OCI-LY7 (cell line): ENCODE measurements around the gene HMOX2. TPM values are rescaled to one million over a fixed set of nuclear protein-coding genes. Genes with fewer than 3 reads are reported as not detected.

ENCODE experiments used
- BruUV-seq: library from RNA; stranded (reverse); fragments of 400-500 nt; replicated peaks from 2 replicates; lab custom pipeline; 2021; lab: Mats Ljungman, UMichigan
- CTCF ChIA-PET: fragments of 300-600 bp; sonication (Branson Sonifier 250); formaldehyde crosslinking; loops from one replicate; lab custom pipeline; 2022; ENCODE audit warnings: antibody characterized with exemption; ENCODE audit not compliant: unreplicated experiment; lab: Charles Lee
- POLR2A ChIA-PET: fragments of 300-600 bp; sonication (Branson Sonifier 250); formaldehyde crosslinking; loops from one replicate; lab custom pipeline; 2022; ENCODE audit warnings: antibody characterized with exemption; lab: Charles Lee
- DNase-seq: peaks from one replicate; pipeline ENCODE4 v3.0.0-alpha.2; 2015; ENCODE audit warnings: low spot score
- H2AFZ ChIP-seq: fragments of 200-600 bp; sonication (generic), shearing (Covaris generic); 2 replicates; pipeline ENCODE4 v1.6.1; 2014; ENCODE audit warnings: mild to moderate bottlenecking, antibody characterized with exemption, low read length, moderate library complexity
- H3K27ac ChIP-seq: fragments of 200-600 bp; sonication (generic); 2 replicates; pipeline ENCODE4 v1.5.1; 2014; ENCODE audit warnings: mixed run types, low read depth, mild to moderate bottlenecking, moderate library complexity, low read length, inconsistent platforms; ENCODE audit not compliant: poor library complexity, severe bottlenecking
- H3K36me3 ChIP-seq: fragments of 200-600 bp; sonication (generic); 2 replicates; pipeline ENCODE4 v1.6.1; 2014; ENCODE audit warnings: mild to moderate bottlenecking, antibody characterized with exemption, low read length, moderate library complexity, mixed read lengths; ENCODE audit not compliant: insufficient read depth
- H3K4me1 ChIP-seq: fragments of 200-600 bp; sonication (generic); 2 replicates; pipeline ENCODE4 v1.5.1; 2014; ENCODE audit warnings: mild to moderate bottlenecking, low read length; ENCODE audit not compliant: insufficient read depth, poor library complexity, severe bottlenecking
- H3K4me2 ChIP-seq: fragments of 200-600 bp; sonication (generic); 2 replicates; pipeline ENCODE4 v1.6.1; 2014; ENCODE audit warnings: mild to moderate bottlenecking, low read length
- H3K4me3 ChIP-seq: fragments of 200-600 bp; sonication (generic); 2 replicates; pipeline ENCODE4 v1.5.1; 2014; ENCODE audit warnings: mild to moderate bottlenecking, low read depth, low read length; ENCODE audit not compliant: poor library complexity, severe bottlenecking
- H3K79me2 ChIP-seq: fragments of 200-600 bp; sonication (generic); 2 replicates; pipeline ENCODE4 v1.6.1; 2016; ENCODE audit warnings: low read depth, mild to moderate bottlenecking, low read length, moderate library complexity, mixed read lengths; ENCODE audit not compliant: insufficient read depth
- H3K9me2 ChIP-seq: fragments of 200-600 bp; sonication (generic); 2 replicates; pipeline ENCODE4 v1.6.1; 2016; ENCODE audit warnings: mild to moderate bottlenecking, low read length, mixed read lengths; ENCODE audit not compliant: insufficient read depth
- H3K9me3 ChIP-seq: fragments of 200-600 bp; sonication (generic); 2 replicates; pipeline ENCODE4 v1.6.1; 2014; ENCODE audit warnings: mild to moderate bottlenecking, mixed run types, low read length, mixed read lengths
- H4K20me1 ChIP-seq: fragments of 200-600 bp; sonication (generic); 2 replicates; pipeline ENCODE4 v1.6.1; 2014; ENCODE audit warnings: mild to moderate bottlenecking, antibody characterized with exemption, low read length, moderate library complexity, mixed read lengths; ENCODE audit not compliant: insufficient read depth
- CTCF ChIP-seq: fragments of 200-600 bp; sonication (generic); conservative IDR thresholded peaks from 2 replicates; pipeline ENCODE4 v1.5.1; 2014; ENCODE audit warnings: mild to moderate bottlenecking, antibody characterized with exemption, low read length, moderate library complexity, mixed read lengths
- EZH2phosphoT487 ChIP-seq: fragments of 200-600 bp; sonication (generic); IDR thresholded peaks from 2 replicates; pipeline ENCODE4 v1.6.1; 2018; ENCODE audit warnings: low read depth, borderline replicate concordance, mild to moderate bottlenecking, mixed run types, antibody characterized with exemption, low read length, moderate library complexity, mixed read lengths
- intact Hi-C: fragments of 100-400 bp; cut with micrococcal nuclease; formaldehyde crosslinking; loops from one replicate; pipeline ENCODE4 v1.10.0; 2022; ENCODE audit not compliant: unreplicated experiment
- total RNA-seq, 2 experiments: library from RNA; depleted of rRNA in 1 of 2; stranded (reverse); fragments of >200 nt in 1 of 2; shearing (Covaris generic) in 1 of 2; gene quantifications; 2 replicates each; pipeline ENCODE4 v1.2.3, GENCODE V29; 2014 to 2022

HMOX2 gene
- total RNA-seq, 2 experiments from 2014 or later = 37.0 to 46.0 TPM

DNA sequence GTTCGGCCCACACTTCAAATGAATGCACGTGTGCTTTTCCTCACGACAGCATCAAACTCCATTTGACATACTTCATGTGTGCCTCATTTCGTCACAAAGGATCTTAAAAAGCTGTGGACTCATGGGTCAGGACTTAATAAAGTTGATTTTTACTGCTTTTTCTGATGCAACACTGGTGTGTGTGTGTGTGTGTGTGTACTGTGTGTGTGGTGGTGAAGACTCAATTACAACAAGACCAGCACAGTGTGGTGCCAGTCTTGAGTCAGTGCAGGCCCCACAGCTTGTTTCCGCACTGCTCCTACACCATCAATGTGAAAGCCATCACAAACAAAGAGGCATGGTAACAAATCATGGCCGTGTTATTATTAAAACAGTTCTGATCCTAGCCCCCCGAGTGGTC is 44.7 kb downstream of the HMOX2 start:
- H3K79me2 ChIP-seq = no peaks in the 10 kb centered on the region
- no peak for DNase-seq
- ChIA-PET CTCF (interaction anchor here (0.6 kb wide), 1 partner anchor 27 kb away, joined by 4 read pairs; no protein-coding TSS in a partner anchor), POLR2A (no interaction called here)
- H3K9me3 ChIP-seq = no peaks in the 10 kb centered on the region
- intact Hi-C loops = no loop called here
- H3K9me2 ChIP-seq = no peaks in the 10 kb centered on the region
- H3K27ac ChIP-seq = no peak overlapping the region
- H3K4me3 ChIP-seq = no peak overlapping the region
- H3K4me1 ChIP-seq = no peaks in the 10 kb centered on the region
- no peaks in the 10 kb centered on the region for H4K20me1 ChIP-seq
- no peak overlapping the region for H3K4me2 ChIP-seq
- H3K36me3 ChIP-seq = no peaks in the 10 kb centered on the region; the same call in 1 of the 2 replicates
- TF ChIP-seq CTCF (no peak), EZH2phosphoT487 (no peak)
- no TSS peak for BruUV-seq
- no peak overlapping the region for H2AFZ ChIP-seq

DNA sequence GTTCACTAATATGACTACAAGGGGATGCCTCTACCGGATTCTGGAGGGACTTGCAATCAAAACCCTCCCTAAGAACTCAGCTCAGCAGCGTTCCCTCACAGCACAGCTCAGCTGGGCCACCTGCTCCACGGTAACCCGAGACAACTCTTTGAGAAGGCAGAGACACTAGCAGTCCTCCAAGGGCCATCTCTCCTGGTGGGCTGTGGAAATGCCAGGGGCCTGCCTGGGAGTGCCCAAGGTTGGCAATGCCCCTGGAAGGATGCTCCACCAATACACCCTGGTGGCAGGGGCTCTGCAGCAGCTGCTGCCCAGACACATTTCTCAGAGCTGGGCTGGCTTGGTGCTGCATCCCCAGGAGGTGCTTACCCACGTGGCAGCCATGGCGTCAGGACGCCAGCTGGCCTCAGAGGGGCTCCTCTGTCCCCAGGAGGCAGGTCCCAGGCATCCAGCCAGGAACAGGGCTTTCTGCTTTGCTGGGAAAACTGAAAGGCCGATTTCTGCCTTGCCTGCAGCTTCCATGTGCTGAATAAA is 45.9 kb downstream of the HMOX2 start:
- H3K4me2 ChIP-seq = no peak overlapping the region
- no peak overlapping the region for H3K4me3 ChIP-seq
- no peaks in the 10 kb centered on the region for H3K79me2 ChIP-seq
- no peak overlapping the region for H2AFZ ChIP-seq
- no TSS peak for BruUV-seq
- ChIA-PET CTCF (no interaction called here), POLR2A (no interaction called here)
- H3K27ac ChIP-seq = no peak overlapping the region
- H4K20me1 ChIP-seq = no peaks in the 10 kb centered on the region
- no peak for DNase-seq
- no peaks in the 10 kb centered on the region; the same call in 1 of the 2 replicates for H3K36me3 ChIP-seq
- intact Hi-C loops = no loop called here
- TF ChIP-seq EZH2phosphoT487 (no peak), CTCF (no peak)
- H3K9me2 ChIP-seq = no peaks in the 10 kb centered on the region
- H3K4me1 ChIP-seq = peaks cover 6% of the 10 kb centered on the region
- H3K9me3 ChIP-seq = no peaks in the 10 kb centered on the region

- Histone ChIP-seq H4K20me1 (no peaks in the 10 kb centered on the region), H3K4me3 (no peak overlapping the region), H3K27ac (no peak overlapping the region), H3K9me3 (no peaks in the 10 kb centered on the region), H2AFZ (no peak overlapping the region), H3K4me1 (peaks cover 21% of the 10 kb centered on the region), H3K79me2 (peaks cover 5% of the 10 kb centered on the region; the same call in 1 of the 2 replicates), H3K4me2 (no peak overlapping the region), H3K9me2 (no peaks in the 10 kb centered on the region), H3K36me3 (no peaks in the 10 kb centered on the region; the same call in 1 of the 2 replicates)
- no peak for TF ChIP-seq CTCF
- no peak for TF ChIP-seq EZH2phosphoT487
- BruUV-seq = no TSS peak
- intact Hi-C loops = no loop called here
- no peak for DNase-seq
- ChIA-PET POLR2A (no interaction called here), CTCF (no interaction called here)
Measured at GRCh38 chr16:4523686-4524085, 47.5 kb downstream of the HMOX2 start.
